Raji (cell line): ENCODE measurements around the gene ECHDC3.

Experiments used
- POLR2A ChIP-seq: IDR thresholded peaks from 2 replicates; pipeline ENCODE4 v1.6.1; 2011; ENCODE audit warnings: low read depth, low read length, control low read depth; ENCODE audit not compliant: insufficient read depth

Gene ECHDC3

DNA sequence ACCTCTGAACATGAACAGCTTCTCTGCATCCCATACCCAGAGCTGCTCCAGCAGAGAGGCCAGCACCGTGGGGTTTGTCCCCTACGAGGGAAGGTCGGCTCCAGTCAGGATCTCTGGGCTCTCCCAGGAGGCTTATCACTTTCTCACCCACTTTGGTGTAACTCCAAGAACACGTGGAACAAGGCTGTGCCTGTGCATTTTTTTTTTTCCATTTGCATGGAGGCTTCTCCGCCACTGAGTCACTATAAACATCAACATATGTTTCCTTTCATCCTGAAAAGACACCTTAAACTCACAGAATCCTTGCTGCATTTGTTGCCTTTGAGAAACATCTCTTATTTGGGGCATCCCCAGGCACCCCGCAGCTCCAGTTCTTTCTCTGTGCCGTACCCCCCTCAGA, 29.4 kb upstream of the ECHDC3 start:
- TF ChIP-seq POLR2A: no peak

DNA sequence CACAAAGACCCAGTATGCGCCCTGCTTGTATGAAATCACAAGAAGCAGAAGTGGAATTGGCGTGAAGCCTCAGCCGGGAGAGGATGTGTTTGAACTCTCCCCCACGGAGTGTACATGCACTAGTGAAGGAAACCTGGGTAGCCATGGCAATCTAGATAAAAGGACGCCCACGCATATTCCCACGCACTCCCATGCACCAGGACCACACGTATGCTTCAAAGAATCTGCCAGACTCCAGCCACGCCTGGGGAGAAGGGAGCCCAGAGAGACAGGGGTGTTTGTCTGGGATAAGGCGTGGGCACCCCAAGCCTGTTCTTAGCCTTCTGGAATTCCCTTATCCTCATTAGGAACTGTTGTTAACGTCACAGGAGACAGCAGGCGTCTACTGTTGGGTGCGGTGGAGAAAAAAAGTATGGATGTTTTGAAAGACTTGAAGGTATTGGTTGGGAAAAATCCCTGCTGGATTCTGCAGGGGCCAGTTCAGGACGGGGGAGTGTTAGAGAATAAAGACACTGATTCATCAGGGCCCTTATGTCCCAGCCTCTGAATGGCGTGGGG, 28.9 kb upstream of the ECHDC3 start:
- TF ChIP-seq POLR2A: no peak

DNA sequence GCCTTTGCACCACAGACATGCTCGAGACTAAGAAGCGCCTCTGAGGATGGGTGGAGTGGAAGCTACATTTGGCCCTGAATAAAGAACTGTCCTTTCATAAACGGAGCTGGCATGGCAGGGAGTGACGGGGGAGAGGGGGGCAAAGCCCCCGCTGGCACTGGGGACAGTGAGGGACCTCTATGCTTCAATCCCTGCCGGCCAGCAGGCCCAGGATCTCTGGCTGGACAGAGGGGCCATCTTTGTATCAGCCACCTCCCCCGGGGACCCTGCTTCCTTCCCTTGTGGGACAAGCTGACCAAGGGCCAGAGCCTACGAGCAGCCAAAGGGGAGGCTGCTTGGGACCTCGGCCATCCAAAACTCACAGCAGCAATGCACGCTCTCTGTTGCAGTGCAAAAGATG, 28.2 kb upstream of the ECHDC3 start:
- no peak for TF ChIP-seq POLR2A

DNA sequence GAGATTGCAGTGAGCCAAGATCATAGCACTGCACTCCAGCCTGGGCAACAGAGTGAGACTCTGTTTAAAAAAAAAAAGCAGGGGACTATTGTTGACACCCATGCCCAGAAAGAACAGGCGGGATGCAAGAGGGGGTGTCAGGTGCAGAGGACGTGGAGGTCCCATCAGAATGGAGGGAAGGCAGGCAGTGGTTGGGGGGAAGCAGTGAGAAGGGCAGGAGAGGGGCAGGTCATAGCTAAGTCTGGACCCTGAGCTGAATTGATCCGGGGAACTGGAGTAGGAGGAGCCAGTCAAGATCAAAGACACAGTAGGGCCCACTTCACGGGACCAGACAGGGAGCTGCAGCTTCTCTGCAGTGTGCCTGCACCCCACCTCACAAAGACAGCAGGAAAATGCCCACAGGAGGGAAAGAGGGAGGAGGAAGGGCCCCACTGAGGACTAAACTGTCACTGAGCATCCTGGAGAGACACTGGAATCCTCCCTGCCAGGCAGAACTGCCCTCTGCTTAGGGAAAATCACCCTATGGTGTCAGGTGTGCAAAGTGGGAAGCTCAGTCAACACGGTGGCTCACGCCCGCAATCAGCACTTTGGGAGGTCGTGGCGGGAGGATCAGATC, 27.3 kb upstream of the ECHDC3 start:
- no peak for TF ChIP-seq POLR2A

DNA sequence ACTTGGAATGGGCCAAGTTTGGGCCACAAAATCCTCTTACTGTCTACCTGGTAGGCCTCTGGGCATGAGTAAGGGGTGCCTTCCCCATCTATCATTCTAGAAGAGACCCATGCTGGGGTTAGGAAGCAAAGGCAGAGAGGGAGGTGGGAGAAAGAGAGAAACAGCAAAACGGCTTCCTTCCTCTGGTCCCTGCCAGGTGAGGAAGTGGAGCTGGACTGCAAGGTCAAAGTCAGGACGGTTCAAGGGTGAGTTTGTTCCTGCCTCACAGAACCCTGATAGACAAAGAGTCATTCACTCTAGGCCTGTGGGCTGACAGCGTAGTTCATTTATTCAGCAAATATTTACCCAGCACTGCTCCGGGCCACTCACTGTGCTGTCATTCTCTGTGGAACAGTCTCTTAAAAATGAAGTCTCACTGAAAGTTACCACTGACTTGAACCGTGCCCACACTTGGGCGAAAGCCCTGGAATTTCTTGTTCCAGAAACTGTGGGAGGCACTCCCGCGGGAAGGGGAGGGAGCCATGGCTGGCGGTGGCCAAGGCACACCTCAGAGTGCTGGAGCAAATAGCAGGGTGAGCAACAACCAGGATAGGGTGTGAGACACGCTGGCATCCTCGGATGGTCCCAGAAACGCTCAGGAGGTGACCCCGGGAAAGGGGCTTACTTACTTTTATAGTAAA, 26.2 kb upstream of the ECHDC3 start:
- no peak for TF ChIP-seq POLR2A

DNA sequence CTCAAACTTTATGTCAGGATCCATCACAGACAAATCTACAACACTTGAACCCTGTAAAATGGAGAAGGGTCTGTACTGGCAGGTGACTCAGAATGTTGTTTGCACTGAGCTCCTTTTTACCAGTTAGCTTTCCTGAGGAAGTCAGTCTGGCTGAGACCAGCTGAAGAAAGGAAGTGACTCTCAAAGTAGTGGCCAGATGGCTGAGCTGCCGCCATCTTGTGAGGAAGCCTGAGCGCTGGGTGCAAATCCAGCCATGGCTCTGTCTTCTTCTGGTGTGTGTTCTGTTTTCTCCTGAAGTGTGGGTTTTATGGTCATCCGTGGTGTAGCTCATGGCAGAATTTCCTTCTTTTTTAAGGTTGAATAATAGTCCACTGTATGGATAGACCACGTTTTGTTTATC, 25.5 kb upstream of the ECHDC3 start:
- no peak for TF ChIP-seq POLR2A

DNA sequence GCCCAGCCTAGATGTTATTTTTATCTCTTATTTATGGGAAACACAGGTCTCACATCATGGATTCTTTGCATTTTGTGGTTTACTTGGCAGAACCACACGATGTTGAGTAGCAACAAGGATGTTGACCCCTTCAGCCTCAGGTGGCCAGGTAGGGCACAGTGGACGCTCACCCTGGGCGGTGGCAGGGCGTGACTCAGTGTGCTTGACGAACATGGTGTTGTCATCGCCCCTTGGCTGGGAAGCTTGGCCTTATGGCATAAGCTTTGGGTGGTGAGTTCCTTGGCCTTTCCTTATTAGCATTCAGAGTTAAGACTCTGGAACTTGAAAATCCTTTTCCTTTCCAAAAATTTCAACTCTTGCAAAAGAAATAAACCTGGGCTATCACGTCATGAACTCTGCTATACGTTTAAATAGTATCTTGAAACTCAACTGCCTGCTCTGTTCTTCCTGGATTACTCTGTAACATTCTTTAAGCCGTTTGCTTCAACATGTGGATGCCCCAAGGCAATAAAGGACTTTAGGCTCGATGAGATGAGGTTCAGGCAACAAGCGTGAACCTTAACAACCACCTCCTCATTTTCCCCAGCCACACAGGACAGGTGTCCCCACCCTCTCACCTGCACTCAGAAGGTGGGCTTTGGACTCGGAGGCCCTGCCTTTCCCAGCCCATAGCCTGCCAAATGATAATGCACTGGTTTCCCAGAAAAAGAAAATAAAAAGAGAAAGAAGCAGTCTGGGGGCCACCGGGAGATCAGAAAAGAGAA, 22.5 kb upstream of the ECHDC3 start:
- TF ChIP-seq POLR2A: no peak

DNA sequence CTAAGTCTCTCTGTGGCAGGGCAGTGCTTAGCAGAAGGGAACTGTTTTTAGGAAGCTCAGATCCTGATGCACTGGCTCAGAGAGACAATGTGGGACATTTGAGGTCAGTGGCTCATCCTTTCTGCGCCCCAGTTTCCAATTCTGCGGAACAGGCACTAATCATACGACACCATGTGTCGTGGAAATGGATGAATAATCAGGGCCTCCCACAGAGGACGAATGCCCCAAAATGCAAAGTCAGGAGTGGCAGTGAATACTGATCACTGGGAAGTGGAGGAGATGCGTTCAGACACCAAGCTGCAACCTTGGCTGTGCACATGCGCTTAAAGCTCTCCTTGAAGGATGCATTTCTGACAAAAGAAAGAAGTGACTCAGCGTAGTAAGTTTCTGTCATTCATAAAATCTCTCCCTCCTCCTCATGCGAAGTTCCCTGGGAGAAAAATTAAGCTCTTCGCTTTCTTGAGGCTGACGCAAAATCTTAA, 21.9 kb upstream of the ECHDC3 start:
- no peak for TF ChIP-seq POLR2A

DNA sequence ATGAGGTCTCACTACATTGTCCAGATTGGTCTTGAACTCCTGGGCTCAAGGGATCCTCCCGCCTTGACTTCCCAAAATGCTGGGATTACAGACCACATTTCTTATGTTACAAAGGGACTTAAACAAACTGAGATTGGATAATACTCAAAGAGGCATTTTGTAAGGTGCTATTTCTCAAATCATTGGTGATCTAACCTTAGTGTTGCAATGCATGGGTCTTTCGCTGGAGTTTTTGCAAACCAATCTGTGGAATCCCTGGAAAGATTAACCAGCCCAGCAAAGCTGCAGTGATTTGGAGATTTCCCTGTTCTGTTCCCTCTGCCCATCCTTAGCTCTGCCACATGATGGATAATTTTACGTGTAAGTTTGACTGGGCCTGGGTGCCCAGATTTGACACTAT, 20.4 kb upstream of the ECHDC3 start:
- TF ChIP-seq POLR2A: no peak

DNA sequence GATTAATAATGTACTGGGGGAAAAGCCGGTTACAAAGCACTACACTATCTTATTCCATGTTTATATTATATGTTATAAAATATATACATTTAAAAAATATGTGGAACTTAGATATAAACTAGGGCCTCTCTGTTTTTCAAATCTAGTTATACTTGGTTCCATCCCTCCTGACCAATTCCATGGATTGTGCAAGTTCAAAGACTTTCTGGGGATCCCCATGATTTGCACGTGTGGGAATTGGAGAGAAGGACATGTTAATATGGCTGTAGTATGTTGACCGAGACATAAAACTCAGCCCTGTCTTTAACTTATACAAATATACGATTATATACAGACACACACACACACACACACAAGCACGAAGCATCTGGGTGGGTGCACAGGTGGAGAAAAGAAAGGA, 18.8 kb upstream of the ECHDC3 start:
- TF ChIP-seq POLR2A: no peak

DNA sequence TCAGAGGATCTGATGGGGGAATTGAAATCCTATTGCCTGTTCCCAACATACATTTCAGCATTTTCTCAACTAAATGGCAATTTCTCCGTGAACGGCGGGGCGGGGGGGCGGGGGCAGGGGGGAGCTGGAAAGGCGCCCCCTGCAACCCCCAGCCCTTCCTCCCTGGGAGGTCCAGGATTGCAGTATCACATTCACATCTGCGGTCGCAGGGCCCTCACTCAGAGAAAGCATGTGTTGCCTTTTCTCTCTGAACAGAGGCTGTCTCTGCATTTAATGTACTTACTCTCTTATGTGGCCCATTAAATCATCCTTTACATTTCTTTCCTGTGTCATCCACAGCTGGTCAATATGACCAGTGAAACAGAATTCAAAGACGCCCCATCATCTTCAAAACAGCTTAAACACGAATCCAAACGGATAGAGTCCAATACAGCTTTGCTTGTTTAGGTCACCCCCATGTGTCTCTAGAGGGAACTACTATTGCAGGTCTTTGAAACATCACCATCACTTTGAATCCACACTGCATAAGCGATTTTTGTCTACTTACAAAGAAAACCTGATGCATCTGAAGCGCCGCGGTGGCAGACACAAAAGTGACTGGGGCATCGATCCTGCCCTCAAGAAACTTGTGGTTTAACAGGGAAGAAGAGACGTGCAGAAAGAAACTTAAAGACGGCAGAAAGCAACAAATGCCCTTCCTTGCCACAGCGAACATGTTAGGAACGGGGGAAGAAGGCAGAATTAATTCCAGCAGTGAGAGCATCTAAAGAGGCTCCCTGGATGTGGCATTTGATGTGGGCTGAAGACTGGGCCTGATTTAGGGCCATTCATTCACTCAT, 17.0 kb upstream of the ECHDC3 start:
- TF ChIP-seq POLR2A: no peak

DNA sequence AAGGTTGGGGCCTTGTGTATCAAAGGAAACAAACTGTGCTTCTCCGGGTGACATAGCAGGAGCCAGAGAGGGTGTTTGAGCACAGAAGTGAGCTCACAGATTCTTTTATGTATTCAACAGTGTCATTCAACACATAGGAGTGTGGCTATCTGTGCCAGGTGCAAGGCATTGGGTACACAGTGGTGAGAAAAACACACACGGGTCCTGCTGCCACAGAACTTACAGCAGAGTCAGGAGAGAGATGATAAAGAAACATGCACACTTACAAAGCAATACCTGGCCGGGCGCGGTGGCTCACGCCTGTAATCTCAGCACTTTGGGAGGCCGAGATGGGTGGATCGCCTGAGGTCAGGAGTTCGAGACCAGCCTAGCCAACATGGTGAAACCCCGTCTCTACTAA, 16.3 kb upstream of the ECHDC3 start:
- TF ChIP-seq POLR2A: no peak

DNA sequence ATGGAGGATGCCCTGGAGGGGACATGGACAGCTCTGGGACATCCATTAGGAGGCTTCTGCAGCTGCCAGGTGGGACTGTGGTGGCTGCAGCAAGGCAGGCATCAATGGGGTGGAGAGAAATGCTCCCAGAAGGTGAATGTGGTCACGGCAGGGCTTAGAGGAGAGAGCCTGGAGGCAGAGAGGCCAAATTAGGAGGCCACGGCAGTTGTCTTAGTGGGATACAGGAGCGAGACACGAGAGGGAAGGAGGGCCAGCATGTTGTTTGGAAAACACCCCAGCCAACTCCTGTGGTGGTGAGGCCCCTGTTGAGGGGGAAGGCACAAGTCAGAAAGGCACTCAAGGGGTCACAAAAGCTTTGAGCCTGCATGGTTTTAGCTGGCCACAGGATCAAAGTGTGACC, 14.6 kb upstream of the ECHDC3 start:
- TF ChIP-seq POLR2A: no peak

DNA sequence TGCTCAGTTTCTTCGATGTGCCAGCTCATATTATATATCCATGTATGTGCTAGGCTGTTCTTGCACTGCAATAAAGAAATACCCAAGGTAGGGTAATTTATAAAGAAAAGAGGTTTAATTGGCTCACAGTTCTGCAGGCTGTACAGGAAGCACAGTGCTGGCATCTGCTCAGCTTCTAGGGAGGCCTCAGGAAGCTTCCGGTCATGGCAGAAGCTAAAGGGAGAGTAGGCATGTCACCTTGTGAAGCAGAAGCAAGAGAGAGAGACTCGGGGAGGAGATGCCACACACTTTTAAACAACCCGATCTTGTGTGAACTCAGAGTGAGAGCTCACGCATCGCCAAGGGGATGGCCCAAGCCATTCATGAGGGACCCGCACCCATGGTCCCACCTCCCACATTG, 13.8 kb upstream of the ECHDC3 start:
- no peak for TF ChIP-seq POLR2A

DNA sequence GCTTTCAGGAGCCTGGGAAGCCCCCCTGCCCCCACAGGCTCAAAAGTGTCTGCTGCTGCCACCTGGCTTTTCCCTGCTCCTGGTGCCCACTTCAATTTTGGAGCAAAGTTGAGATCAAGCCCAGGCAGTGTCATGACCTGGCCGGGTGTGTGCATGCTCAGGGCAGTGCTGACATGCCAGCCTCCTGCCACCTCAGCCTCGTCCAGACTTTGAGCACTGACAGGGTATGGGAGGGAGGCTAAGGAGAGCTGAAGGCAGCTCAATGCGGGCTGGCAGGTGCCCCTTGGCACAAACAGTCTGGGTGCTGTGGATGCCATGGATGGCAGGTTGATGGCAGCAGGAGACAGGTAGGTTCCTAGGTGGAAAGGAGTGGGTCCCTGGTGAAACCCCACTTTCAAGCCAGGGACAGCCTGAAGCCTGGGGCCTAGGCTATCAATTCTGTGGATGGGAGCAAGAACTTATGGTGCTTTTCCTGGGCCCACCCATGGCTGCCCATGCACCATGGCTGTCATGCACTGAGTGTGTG, 12.3 kb upstream of the ECHDC3 start:
- no peak for TF ChIP-seq POLR2A
